NCI-H1436 (cell line): ENCODE data around the gene BAIAP3.

Source experiments
- DNase-seq: peaks from one replicate; lab custom pipeline; 2025; lab: John Stamatoyannopoulos, UW

The BAIAP3 gene

DNA sequence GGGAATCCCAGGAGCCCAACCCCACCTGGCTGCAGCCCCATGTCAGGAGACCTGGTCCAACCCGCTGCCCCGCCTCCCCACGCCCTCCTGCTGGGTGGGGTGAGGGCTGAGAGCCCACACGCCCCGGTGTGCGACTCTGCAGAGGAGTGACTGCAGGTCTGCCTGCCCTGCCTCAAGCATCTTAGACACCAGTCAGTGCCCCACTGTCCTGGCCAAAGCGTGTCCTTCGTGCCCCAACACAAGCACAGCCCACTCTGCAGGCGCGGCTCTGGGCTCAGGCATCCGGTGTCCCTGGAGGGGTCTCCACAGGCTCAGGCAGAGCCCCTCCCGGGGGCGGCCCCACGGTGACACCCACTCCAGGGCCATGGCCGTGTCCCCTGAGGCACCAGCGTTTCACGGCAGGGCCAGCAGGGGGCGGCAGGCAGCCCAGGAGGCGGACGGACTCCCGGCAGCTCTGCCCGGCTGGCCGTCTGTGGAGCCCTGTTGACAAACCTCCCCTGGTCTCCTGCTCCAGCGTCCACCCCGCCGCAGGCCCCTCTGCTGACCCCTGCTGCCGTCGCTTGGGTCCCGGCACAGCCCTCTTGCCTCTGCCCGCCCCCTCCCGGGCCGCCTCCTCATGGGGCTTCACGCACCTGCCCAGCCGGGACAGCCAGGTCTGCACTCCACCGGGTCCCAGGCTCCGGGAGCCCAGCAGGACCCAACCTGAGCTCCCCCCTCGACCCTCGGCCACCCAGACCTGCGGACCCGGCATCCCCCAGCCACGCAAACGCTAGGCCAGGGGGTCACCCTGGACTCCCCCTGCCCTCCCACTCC is 32.6 kb upstream of the BAIAP3 start:
- no peak for DNase-seq

GRCh38 chr16:1301562-1301961 is 31.9 kb upstream of the BAIAP3 start:
- DNase-seq: no peak

- no peak for DNase-seq
These were observed 27.6 kb upstream of the BAIAP3 start for GRCh38 chr16:1305823-1306222.

GRCh38 chr16:1306334-1306733 is 27.1 kb upstream of the BAIAP3 start:
- DNase-seq: no peak

GRCh38 chr16:1308036-1308976 is 25.1 kb upstream of the BAIAP3 start:
- peak; percentile 64 for DNase-seq

DNA sequence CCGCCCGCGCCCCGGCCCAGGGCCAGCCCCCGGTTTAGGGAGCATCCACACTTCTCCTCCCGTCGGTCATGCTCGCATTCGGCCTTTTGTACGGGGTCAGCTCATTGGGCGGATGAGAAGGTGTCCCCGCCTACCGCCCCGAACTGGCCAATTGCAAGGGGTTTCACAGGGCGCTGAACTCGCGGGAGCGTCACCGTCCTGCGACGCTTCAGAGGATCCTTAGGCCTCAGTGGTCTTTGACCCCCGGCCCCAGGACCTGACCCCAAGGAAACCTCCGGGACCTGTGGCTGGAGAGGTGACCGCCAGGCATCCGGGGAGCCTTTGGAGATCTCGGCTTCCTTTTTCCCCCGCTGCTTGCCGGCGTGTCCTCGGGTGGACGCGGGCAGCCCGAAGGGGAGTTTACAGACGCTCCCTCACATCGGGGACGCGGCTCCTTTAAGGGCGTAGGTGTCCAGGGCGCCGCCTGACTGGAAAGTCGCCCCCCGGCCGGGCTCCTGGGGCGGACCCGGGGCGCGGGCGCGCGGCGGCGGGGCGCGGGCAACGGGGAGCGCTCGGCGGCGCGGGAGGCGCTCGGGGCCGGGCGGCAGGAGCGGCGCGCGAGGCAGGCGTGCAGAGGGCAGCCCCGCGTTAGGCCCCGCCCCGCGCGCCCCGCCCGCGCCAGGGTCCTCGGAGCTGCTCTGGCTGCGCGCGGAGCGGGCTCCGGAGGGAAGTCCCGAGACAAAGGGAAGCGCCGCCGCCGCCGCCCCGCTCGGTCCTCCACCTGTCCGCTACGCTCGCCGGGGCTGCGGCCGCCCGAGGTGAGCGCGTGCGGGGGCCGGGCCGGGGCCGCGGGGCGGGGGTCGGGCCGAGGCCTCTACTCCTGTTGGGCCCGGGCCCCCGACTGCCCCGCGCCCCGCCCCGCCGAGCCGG is 24.2 kb upstream of the BAIAP3 start, which contains the start of gene UBE2I:
Gene UBE2I, plus strand, starts transcription at position 660 of the 909 bp plus-strand sequence. CDS start 4,395 bp downstream, outside the sequence.
- DNase-seq: peak; percentile 96

DNA sequence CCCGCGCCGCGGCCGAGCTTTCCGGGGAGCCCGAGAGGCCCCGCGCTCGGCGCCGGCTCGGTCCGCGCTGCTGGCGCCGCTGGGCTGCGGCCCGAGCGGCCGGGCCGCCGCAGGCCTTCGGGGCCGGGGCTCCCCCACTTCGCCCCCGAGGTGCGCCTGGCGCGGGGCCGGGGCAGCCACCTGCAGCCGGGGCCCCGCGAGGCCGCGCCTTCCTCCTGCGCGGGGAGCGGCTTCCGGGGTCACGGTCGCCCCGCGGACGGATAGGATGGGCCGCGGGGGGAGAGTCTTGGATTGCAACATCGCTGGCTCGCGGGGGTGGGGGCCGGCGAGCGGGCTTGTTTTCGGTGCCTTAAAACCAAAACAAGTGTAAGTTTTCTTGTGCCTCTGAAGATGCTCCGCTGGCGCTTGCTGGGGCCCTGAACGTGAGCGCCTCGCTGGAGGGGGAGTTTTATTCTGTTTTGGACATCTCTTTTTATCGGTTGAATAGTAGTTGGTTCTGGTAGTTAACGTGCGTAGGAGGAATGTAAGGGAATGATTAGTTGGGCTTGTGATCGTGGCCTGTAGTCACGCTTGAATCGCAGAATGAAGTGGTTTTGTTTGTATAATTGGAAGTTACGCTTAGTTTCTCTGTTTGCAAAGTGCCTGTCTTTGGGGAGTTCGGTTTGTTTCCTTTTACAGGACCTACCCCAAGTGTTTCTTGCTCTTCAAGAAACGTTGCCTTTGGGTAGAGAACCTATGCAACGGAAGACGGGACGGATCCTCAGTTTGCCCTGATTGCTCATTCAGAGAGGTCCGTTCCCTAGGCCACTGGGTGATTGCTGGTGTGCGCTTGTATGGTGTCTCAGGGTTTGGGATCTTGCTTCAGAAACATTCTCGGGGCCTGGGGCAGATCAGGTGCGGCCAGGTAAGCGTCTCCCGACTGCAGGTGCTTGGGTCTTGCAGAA is 23.3 kb upstream of the BAIAP3 start:
- no peak for DNase-seq

GRCh38 chr16:1310832-1311200 is 22.6 kb upstream of the BAIAP3 start:
- no peak for DNase-seq

- no peak for DNase-seq
These were observed 22.2 kb upstream of the BAIAP3 start for GRCh38 chr16:1311212-1311737.

GRCh38 chr16:1311738-1312466 is 21.5 kb upstream of the BAIAP3 start:
- no peak for DNase-seq

GRCh38 chr16:1312467-1312816 is 21.0 kb upstream of the BAIAP3 start:
- DNase-seq: no peak

DNA sequence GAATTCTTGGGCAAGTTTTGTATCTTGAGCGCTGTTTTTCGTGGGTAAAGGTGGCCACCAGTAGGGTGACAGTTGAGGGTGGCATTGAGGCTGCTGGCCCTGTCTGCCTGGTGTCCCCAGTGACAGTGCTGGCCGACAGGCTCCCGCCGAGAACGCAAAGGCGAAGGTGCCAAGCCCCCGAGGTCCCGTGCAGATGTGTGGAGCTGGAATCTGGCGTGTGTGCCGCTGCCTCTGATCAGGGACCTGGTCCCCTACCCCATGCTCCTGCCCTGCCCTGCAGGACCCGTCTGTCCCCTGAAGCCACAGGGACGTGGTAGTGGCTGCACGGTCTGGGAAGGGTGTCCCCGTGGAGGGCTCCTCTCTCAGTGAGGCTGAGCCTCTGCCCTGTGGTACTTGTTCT is 20.5 kb upstream of the BAIAP3 start:
- DNase-seq: no peak

DNA sequence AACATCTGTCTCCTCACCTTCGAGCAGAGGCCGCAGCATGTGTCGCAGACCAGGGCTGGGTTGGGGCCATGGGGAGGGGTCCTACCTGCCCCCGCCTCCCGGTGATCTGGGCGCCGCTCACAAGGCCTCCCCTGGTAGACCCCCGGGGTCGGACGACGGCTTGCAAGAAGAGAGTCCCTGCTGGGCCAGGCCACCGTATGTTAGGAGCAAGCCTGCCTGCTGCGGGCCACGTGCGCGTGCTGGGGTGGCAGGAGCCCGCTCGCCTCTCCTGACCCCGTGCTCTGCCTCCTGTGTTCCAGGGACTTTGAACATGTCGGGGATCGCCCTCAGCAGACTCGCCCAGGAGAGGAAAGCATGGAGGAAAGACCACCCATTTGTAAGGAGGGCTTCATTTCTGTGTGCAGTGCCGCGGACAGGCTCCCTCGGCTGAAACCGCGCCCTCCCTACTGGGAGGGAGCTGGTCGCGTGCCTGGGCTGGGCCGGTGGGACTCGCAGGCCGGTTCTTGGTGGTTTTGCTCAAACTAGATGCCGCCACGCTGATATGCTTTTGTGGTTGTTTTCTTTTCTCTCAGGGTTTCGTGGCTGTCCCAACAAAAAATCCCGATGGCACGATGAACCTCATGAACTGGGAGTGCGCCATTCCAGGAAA is 19.6 kb upstream of the BAIAP3 start:
- no peak for DNase-seq

DNA sequence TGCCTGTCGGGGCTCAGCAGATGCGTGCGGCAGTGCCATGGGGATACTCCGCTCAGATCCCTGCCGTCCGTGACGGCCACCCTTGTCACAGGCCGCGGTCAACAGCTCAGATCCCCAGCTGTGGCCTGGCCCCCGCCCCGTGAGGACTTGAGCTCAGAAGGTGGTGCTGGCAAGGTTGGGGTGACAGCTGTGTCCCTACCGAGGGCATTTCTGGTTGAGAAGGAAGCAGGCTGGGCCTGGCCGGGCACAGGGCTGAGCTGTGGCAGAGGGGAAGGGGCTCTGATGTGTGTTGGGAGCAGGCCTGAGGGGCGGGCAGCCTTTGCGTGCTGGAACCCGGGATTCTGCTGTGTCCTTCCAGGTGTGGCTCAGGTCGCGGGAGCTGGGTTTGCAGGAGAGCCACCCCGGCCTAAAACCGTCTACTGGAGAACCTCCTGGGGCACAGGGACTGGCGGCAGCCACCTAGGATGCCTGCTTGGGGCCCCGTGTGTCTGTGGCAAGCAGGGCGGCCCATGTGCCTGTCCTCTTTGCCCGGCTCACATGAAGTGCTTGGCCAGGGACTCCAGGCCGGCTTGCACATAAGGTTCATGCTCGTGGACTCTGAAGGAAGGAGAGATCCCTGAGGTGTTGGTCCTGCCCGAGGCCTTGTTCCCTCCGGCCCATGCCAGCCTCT is 18.9 kb upstream of the BAIAP3 start:
- DNase-seq: no peak

GRCh38 chr16:1315081-1316032 is 18.1 kb upstream of the BAIAP3 start:
- no peak for DNase-seq

- no peak for DNase-seq
These were observed 17.4 kb upstream of the BAIAP3 start for GRCh38 chr16:1316033-1316405.

GRCh38 chr16:1317479-1318267 is 15.8 kb upstream of the BAIAP3 start:
- DNase-seq: no peak
